ENCODE results near the gene ADRM1. TPM values are rescaled to one million over a fixed set of nuclear protein-coding genes. Genes with fewer than 3 reads are reported as not detected.

The ADRM1 gene
- total RNA-seq, 1 donor from 2014 or later = 144 TPM

DNA sequence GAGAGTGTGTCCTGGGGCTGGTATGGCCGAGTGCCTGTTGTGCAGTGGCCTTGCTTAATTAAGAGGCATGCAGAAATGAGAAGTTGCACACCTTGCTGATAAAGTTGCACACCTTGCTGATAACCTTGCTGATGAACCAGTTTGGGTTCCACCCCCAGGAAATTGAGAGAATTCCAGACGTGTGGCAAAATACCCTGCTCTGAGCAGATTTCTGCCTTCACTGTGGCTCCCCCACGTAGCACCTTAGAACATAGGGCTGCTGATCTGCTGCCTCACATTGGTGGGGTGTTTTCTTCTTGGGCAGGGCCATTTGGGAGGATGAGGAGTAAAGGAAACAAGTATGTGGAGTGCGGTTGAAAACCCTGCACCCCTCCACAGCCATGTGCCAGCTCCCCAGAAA lies 22.5 kb upstream of the ADRM1 start:
- no peak for DNase-seq (ENCODE audit: low read depth)

DNA sequence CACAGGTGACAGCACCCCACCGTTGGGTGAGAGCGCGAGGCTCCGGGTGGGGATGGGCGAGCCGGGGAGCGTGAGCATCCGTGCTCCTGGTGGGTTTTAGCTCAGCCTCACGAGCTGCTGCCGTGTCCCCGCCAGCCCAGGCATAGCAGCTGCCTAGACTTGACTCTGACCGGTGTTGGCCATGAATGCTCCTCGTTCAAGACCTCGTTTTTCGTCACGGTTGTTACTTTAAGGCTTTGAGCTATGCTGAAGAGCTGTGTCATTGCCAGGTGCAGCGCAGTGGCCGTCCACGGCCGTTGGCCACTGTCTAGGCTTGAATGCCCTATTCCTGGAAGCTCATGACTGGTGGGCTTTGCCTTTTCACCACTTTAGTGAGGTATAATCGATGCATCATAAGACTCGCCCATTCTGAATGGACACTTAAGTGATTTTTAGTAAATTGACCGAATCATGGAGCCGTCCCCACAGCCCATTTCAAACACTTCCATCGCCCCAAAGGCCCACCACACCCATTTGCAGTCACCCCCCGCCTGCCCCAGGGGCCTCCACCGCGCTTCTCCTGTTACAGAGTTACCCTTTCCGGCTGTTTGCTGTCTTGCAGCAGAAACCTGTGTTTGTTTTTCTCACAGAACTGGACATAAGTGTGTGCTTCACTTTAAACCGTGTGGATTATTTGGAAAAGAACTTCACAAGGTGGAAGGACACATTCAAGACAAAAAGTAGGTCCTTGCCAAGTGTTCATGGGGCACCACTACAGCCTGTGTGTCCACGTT lies 21.4 kb upstream of the ADRM1 start:
- DNase-seq (ENCODE audit: low read depth) = no peak

GRCh38 chr20:62282103-62282502 lies 20.7 kb upstream of the ADRM1 start:
- DNase-seq (ENCODE audit: low read depth) = no peak

DNA sequence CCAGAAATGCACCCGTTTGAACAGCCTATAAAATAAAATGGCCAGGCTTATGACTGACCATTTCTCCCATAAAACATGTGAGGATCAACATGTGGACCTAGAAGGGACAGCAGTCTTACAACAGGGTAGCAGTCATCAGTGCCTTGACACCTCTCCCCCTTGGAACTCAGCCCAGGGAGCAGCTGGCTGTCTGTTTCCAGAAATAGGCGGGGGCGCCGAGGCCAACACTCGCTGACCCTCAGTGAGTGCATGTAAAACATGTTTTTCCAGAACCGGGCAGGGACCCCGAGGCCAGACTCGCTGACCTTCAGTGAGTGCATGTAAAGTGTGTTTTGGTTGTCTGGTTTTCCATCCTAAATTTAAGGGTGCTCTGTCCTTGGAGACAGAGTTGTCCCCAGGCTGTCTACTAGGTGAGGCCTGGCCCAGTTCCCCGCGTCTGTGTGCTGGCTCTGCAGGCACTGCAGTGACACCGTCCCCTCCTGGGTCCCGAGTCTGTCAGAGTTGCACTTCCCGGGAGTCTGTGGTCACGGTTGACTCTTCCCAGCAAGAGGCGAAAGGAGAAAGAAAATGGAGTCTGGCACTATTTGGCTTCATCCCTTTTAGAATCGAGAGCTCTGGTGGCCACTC lies 19.8 kb upstream of the ADRM1 start:
- DNase-seq (ENCODE audit: low read depth) = peak; percentile 85

- no peak for DNase-seq (ENCODE audit: low read depth)
These were observed 18.3 kb upstream of the ADRM1 start for GRCh38 chr20:62284448-62284847.

GRCh38 chr20:62285151-62285550 lies 17.6 kb upstream of the ADRM1 start:
- no peak for DNase-seq (ENCODE audit: low read depth)

DNA sequence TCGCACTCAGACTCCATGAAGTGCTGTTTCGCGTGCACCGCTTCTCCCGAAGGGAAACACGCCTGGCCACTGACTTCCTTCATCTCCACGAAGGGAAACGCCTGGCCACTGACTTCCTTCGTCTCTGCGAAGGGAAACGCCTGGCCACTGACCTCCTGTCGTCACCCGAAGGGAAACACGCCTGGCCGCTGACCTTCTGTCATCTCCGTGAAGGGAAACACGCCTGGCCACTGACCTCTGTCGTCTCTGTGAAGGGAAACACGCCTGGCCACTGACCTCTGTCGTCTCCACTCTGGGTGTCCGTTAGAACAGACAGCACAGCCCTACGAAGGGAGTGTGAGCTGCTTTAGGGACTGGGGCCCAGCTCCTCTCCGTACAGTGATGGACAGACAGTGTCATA lies 17.1 kb upstream of the ADRM1 start:
- DNase-seq (ENCODE audit: low read depth) = no peak

DNA sequence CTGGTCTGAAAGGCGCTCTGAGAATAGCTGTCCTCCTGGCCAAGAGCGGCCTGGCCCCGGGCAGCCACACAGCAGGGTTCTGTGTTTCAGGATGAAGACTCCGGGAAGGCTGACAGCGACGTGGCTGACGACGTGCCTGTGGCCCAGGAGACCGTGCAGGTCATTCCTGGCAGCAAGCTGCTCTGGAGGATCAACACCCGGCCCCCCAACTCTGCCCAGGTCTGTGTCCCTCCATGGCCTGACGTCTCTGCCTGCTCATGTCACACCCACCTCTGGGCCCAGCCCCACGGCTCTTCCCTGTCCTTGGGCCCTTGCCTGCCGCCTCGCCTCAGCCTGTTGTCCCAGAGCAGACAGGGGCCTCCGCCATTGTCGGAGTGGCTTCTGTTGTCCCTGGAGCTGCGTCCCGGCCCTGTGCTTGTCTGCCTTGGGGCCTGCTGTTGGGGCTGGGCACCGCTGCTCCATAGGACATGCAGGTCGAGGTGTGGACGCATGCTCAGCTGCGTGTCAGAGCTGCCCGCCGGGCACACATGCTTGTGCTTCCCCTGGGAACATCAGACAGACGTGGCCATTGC lies 16.2 kb upstream of the ADRM1 start:
- no peak for DNase-seq (ENCODE audit: low read depth)

GRCh38 chr20:62287129-62287528 lies 15.7 kb upstream of the ADRM1 start:
- no peak for DNase-seq (ENCODE audit: low read depth)

DNA sequence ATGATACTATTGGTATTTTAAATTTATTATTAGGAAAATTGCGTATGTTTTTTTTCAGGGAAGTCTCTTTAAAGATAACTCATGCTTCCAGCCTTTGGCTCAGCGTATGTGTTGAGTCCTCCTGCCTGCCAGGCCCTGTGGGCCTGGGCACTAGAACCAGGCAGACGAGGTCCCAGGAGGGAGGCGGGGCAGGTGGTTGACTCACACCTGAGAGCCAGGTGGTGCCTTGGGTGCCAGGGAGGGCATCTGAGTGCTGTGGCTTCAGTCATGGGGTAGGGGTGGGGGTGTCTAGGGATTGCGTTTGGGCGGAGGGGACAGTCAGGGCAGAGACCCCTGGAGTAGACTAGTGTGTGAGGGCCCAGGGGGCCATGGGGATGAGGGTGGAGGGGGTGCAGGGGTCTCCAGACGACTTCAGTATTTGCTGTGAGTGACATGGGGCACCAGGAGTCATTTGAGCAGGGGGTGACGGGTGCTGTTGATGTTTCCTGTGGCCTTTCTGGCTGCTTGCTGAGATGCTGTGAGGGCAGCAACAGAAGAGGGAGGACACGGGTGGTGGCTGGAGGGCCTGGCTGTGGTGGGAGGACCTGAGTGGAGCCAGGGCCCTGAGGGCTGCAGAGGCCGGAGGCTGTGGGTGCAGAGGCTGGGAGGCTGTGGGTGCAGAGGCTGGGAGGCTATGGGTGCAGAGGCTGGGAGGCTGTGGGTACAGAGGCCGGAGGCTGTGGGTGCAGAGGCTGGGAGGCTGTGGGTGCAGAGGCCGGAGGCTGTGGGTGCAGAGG lies 14.8 kb upstream of the ADRM1 start:
- no peak for DNase-seq (ENCODE audit: low read depth)

DNA sequence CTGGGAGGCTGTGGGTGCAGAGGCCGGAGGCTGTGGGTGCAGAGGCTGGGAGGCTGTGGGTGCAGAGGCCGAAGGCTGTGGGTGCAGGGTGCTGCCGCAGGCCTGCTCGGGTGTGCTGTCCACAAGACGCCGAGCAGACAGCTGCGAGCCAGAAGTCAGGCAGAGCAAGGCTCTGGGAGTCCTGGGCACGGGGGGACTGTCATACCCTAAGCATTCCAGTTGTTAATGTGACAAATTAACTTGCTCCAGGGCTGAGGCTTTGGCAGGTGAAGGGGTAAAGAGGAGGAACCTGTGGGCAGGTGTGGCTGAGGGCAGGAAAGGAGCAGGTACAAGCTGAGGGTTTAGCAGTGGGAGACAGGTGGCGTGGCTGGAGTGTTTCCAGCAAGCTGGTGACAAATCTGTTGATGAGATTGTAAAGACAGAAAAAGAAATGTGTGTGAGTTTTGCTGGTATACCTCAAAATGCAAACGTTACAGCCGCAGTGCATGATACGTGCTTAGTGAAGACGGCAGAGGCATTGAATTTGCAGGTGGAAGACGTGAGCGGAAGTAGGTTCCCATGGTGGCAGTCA lies 14.2 kb upstream of the ADRM1 start:
- DNase-seq (ENCODE audit: low read depth) = no peak

DNA sequence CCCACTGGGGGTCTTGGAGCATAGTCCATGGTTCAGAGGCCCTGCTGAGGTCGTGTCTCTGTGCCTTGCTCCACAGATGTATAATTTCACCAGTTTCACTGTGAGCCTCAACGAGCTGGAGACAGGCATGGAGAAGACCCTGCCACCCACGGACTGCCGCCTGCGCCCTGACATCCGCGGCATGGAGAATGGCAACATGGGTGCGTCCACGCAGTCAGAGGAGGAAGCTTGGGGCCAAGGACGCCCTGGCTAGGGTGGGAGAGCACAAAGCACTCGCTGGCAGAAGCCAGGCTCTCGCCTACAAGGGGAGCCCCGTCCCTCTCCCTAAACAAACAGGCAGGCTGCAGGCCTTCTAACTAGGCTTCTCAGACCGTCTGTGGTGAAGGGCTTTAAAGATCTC lies 13.7 kb upstream of the ADRM1 start:
- DNase-seq (ENCODE audit: low read depth) = no peak

DNA sequence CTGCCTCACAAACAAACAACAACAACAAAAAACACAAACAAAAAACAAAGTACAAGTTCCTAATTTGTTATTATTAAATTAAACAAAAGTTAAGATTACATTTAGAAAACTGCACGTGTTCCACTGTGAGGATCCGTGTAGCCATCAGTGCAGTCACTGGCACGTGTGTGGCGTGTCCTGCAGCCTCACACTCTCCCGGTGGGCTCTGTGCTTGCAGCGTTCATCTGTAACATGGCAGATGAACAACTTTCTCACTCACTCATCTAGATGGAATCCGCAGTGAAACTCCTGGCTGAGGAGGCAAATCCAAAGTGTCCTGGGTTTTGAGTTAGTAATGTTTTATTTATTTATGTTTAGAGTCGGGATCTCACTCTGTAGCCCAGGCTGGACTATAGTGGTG lies 12.9 kb upstream of the ADRM1 start:
- DNase-seq (ENCODE audit: low read depth) = no peak

GRCh38 chr20:62291251-62292066 lies 11.3 kb upstream of the ADRM1 start:
- DNase-seq (ENCODE audit: low read depth) = no peak

- no peak for DNase-seq (ENCODE audit: low read depth)
These were observed 10.7 kb upstream of the ADRM1 start for GRCh38 chr20:62292108-62292507.

DNA sequence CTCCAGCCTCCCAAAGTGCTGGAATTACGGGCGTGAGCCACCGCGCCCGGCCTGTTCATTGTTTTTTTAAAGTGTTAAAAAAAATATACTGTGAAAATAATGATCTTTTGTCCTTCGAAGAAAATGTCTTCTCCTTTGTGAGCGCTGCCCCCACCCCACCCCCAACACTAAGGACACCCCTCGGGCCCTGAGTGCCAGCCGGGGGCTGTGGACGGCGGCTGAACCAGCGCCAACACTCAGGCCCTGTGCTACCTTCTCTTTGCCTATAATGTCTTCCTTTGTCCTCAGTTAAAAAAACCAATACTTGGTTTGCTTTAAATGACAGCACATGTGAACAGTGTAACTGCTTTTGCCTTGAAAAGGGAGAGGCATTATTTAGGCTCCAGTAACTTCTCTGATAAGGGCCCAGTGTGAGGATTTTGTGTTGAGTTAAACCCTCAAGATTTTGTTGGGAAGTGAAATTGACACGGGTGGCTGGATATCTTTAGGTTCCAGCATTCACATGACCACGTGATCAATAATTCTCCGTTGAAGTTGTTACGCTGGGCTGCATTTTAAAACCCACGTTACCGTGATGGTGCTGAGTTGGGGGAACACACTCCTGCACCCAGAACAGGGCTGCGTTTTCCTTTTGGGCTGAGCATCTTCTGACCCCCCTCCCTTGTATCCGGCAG lies 9.5 kb upstream of the ADRM1 start:
- DNase-seq (ENCODE audit: low read depth) = no peak

DNA sequence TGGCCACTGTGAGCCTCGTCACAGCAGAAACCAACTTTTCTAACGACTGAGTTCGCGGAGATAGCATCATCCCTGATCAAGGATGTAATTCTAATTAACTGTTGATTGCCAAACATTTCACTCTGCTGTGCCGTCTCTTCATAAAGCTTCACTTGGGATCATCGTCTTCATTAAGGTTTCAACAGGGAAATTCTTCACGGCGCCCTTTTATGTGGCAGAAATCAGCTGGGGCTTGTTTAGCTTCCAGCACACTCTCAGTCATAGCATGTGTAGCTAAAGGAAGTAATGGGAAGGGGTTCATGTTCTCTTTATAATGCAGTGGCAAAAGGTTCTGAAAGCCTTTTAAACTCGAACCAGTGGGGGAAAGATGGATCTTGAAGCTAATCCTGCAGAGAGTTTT lies 8.9 kb upstream of the ADRM1 start:
- no peak for DNase-seq (ENCODE audit: low read depth)

DNA sequence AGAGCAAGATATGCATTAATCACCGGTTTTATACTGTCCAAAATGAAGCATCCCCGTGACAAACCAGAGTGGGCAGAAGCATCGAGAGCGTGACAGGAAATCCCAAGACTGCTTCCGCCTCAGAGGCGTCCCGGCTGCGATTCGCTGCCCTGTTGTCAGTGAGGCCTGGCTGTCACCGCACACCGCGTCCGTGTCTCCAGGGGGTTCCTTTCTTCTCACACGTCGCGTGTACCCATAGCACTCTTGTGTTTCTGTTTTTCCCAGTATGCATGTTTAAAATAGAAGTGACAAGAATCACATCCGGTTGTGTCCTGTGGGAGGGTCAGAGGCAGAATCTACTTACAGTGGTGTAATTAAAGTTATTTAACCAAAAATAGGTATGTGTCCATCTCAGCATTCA lies 8.3 kb upstream of the ADRM1 start:
- DNase-seq (ENCODE audit: low read depth) = no peak

DNA sequence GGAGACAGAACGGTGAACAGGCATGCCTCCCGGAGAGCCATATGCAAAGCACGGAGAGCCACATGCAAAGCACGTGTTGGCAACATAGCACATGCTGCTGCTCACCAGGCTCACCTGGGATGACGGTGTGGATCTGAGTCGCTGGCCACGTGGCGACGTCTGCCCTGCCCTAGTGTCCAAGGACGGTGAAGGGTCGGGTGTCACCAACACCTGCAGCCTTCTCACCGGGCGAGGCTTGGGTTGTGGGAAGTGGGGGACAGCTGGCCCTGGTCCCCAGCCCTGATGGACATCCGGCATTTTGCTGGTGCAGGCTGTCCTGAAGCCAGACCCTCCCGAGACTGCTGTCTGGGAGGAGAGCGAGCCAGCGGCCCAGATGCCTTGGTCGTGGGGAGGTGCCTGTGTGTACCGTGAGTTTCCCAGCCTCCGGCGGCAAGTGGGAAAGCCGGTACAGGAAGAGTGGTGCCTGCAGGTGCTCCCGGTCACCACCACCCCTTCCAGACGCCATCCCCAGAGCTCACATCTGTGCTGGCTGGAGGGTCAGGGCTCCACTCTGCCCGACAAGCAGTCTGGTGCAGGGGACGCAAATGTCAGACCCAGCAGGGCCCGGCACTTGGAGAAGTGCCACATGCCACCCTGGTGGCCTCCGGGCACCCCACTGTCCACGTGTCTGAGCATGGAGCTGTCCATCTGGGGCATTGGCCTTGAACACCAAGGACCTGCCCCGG lies 5.9 kb upstream of the ADRM1 start:
- DNase-seq (ENCODE audit: low read depth) = no peak

Measured in myocyte (in vitro differentiated cells).